ENCODE results near the gene PABPC3. TPM values are rescaled to one million over a fixed set of nuclear protein-coding genes. Genes with fewer than 3 reads are reported as not detected.

PABPC3 gene
- total and polyA plus RNA-seq, 10 of the 15 experiments (the other 5 are each of a cell fraction or from before 2014, with no cell fraction given), result 0.04 to 0.87 (median 0.28) TPM

DNA sequence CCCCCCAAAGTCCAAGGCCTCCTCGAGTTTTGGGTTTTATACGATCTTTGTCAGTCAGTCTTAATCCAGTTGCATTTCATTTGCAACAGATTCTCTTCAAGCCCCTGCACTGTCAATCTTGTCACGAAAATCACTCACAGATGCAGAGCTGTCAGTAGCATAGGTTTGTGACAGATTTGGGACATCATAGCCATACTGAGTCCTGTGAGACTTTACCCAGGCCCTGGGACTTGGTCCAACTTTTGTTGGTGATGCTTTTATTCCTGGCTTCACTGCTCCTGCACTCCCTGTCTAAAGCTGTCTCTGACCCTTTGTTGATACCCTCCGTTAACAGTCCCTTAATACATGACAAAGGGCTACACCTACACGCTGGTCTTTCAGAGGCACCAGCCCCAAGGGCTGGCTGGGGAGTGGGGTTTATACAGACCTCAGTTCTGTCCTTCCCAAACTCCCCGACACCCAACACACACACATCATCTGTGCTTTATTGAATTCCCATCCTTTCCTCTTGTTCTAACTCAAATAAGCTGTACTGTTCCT is 36.0 kb downstream of the PABPC3 start:
- Histone ChIP-seq H3K27me3 (replicated peaks in 1 of 2; ENCODE audit: control insufficient read depth in 2 of 2, insufficient read depth in 2 of 2, low read length in 1 of 2) (no peaks in the 10 kb centered on the region; a peak in 1 of 4 replicates), H3K27ac (ENCODE audit: control insufficient read depth, insufficient read depth) (no peak overlapping the region), H3K4me3 (no peak overlapping the region), H3K9me3 (replicated peaks; ENCODE audit: control insufficient read depth, insufficient read depth, low read length) (no peaks in the 10 kb centered on the region), H4K20me1 (ENCODE audit: control insufficient read depth, insufficient read depth) (no peaks in the 10 kb centered on the region), H3K36me3 (ENCODE audit: control insufficient read depth in 2 of 2, insufficient read depth in 2 of 2, low read length in 1 of 2) (no peaks in the 10 kb centered on the region), H3K4me2 (ENCODE audit: control insufficient read depth, insufficient read depth) (no peak overlapping the region), H2AFZ (ENCODE audit: control insufficient read depth, low read depth, low read length) (no peak overlapping the region), H3K4me1 (ENCODE audit: control insufficient read depth, insufficient read depth, low read length) (no peaks in the 10 kb centered on the region), H3K79me2 (ENCODE audit: control insufficient read depth, insufficient read depth, low read length) (no peaks in the 10 kb centered on the region), H3K9ac (ENCODE audit: control insufficient read depth, insufficient read depth, low read length) (no peak overlapping the region)
- intact Hi-C loops (cut with micrococcal nuclease; ENCODE audit: unreplicated experiment), result no loop called here
- ChIA-PET RAD21 (ENCODE audit: unreplicated experiment) (no interaction called here), SMC1A (ENCODE audit: uncharacterized antibody, unreplicated experiment) (no interaction called here), CTCF (interaction anchor here (1.1 kb wide), 1 partner anchor 244 kb away, joined by 4 read pairs; no protein-coding TSS in a partner anchor), POLR2A (no interaction called here)
- in situ Hi-C loops (cut with MboI), result no loop called here
- DNase-seq (ENCODE audit: low read depth, low spot score) (no peak), FAIRE-seq (no peak), ATAC-seq (no peak)
- TF ChIP-seq JUND (IDR thresholded peaks at IDR 0.05; ENCODE audit: low read depth, low read length), result no peak
- no peak for TF ChIP-seq CHD2 (IDR thresholded peaks at IDR 0.05; ENCODE audit: borderline replicate concordance, low read depth, low read length)
- TF ChIP-seq, protein P1, sequence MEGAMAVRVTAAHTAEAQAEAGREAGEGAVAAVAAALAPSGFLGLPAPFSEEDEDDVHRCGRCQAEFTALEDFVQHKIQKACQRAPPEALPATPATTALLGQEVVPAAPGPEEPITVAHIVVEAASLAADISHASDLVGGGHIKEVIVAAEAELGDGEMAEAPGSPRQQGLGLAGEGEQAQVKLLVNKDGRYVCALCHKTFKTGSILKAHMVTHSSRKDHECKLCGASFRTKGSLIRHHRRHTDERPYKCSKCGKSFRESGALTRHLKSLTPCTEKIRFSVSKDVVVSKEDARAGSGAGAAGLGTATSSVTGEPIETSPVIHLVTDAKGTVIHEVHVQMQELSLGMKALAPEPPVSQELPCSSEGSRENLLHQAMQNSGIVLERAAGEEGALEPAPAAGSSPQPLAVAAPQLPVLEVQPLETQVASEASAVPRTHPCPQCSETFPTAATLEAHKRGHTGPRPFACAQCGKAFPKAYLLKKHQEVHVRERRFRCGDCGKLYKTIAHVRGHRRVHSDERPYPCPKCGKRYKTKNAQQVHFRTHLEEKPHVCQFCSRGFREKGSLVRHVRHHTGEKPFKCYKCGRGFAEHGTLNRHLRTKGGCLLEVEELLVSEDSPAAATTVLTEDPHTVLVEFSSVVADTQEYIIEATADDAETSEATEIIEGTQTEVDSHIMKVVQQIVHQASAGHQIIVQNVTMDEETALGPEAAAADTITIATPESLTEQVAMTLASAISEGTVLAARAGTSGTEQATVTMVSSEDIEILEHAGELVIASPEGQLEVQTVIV (IDR thresholded peaks at IDR 0.05; ENCODE audit: borderline replicate concordance, partially characterized antibody), result no peak
- no peak for TF ChIP-seq PML (IDR thresholded peaks at IDR 0.05; ENCODE audit: low read length)
- TF ChIP-seq POLR2AphosphoS2 (IDR thresholded peaks at IDR 0.05; ENCODE audit: low read depth, low read length), result no peak
- 35% methylated on average over 6 of the region's 6 CpGs for WGBS (ENCODE audit: insufficient coverage, insufficient replicate concordance, low lambda C conversion rate, missing lambda C conversion rate)
- BruUV-seq (replicated peaks), result no TSS peak

All from GM12878 (cell line).